ENCODE measurements around the gene MSS51.

DNA sequence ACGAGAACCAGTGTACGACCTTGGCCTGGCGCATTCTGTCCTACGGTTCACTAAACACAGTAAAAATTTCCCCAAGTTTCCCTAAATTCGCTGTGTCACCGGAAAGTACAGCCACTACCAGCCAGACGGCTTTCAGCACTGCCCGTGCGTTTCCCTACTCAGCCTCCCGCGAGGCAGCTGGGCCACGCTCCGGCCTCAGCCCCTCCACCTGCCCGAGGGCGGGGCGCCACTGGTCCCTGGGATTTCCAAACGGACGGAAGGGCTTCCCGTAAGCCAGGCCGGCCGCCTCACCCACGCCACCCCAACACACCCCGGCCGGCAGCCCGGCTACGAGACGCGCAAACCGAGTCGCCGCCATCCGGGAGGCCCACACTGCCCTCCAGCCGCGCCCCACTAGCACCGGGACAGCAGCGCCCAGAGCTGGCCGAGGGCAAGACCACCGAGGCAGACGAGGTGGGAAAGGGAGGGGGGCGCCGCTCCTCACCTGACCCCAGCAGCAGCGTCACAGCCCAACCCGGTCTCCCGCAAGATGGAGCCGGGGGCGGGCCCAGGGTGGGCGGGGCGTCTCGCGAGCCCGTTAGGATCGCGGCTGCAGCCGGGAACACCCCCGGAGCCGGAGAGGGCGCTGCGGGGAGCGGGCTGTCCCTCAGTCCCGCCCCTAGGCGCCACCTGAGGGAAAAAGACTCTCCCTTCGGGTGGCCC, 19.7 kb downstream of the MSS51 start, which contains the start of gene ANXA7:
- TF ChIP-seq, protein P1, sequence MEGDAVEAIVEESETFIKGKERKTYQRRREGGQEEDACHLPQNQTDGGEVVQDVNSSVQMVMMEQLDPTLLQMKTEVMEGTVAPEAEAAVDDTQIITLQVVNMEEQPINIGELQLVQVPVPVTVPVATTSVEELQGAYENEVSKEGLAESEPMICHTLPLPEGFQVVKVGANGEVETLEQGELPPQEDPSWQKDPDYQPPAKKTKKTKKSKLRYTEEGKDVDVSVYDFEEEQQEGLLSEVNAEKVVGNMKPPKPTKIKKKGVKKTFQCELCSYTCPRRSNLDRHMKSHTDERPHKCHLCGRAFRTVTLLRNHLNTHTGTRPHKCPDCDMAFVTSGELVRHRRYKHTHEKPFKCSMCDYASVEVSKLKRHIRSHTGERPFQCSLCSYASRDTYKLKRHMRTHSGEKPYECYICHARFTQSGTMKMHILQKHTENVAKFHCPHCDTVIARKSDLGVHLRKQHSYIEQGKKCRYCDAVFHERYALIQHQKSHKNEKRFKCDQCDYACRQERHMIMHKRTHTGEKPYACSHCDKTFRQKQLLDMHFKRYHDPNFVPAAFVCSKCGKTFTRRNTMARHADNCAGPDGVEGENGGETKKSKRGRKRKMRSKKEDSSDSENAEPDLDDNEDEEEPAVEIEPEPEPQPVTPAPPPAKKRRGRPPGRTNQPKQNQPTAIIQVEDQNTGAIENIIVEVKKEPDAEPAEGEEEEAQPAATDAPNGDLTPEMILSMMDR (IDR thresholded peaks at IDR 0.05; ENCODE audit: poor library complexity, severe bottlenecking), result peak; percentile 49
- TF ChIP-seq, protein P2, sequence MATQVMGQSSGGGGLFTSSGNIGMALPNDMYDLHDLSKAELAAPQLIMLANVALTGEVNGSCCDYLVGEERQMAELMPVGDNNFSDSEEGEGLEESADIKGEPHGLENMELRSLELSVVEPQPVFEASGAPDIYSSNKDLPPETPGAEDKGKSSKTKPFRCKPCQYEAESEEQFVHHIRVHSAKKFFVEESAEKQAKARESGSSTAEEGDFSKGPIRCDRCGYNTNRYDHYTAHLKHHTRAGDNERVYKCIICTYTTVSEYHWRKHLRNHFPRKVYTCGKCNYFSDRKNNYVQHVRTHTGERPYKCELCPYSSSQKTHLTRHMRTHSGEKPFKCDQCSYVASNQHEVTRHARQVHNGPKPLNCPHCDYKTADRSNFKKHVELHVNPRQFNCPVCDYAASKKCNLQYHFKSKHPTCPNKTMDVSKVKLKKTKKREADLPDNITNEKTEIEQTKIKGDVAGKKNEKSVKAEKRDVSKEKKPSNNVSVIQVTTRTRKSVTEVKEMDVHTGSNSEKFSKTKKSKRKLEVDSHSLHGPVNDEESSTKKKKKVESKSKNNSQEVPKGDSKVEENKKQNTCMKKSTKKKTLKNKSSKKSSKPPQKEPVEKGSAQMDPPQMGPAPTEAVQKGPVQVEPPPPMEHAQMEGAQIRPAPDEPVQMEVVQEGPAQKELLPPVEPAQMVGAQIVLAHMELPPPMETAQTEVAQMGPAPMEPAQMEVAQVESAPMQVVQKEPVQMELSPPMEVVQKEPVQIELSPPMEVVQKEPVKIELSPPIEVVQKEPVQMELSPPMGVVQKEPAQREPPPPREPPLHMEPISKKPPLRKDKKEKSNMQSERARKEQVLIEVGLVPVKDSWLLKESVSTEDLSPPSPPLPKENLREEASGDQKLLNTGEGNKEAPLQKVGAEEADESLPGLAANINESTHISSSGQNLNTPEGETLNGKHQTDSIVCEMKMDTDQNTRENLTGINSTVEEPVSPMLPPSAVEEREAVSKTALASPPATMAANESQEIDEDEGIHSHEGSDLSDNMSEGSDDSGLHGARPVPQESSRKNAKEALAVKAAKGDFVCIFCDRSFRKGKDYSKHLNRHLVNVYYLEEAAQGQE (IDR thresholded peaks at IDR 0.05; ENCODE audit: borderline replicate concordance), result no peak
- TF ChIP-seq SMC3 (conservative IDR thresholded peaks at IDR 0.05; ENCODE audit: poor library complexity) (no peak), EZH2 (IDR thresholded peaks at IDR 0.05; ENCODE audit: borderline replicate concordance, insufficient read depth, low read length, poor library complexity, severe bottlenecking) (no peak), EP300 (conservative IDR thresholded peaks at IDR 0.05; ENCODE audit: poor library complexity, severe bottlenecking) (peak; percentile 44), RAD21 (conservative IDR thresholded peaks at IDR 0.05) (peak; percentile 23), TAF1 (IDR thresholded peaks at IDR 0.05; ENCODE audit: low read depth) (no peak)
